SK-N-SH (cell line): ENCODE results near the gene ELOVL4. TPM values are rescaled to one million over a fixed set of nuclear protein-coding genes. Genes with fewer than 3 reads are reported as not detected.

Experiments used
- CTCF ChIA-PET: fragments of 300-600, 350-600 bp; formaldehyde crosslinking; extraction: SDS; loops from one replicate; lab custom pipeline; 2021; lab: Yijun Ruan, JAX
- POLR2A ChIA-PET: fragments of 350-600 bp; sonication (Branson Sonifier 250); formaldehyde crosslinking; extraction: SDS; loops from one replicate; lab custom pipeline; 2020; ENCODE audit warnings: antibody characterized with exemption, inconsistent platforms; lab: Yijun Ruan, JAX
- DNase-seq: peaks from one replicate; pipeline ENCODE4 v3.0.0; 2012
- H2AFZ ChIP-seq: fragments of 200-600 bp; sonication (generic); 2 replicates; pipeline ENCODE4 v1.8.1; 2016; ENCODE audit warnings: antibody characterized with exemption, mild to moderate bottlenecking, low read depth
- H3F3A ChIP-seq: fragments of 200-600 bp; sonication (generic); replicated peaks from 2 replicates; pipeline ENCODE3; 2016; ENCODE audit warnings: antibody characterized with exemption, mild to moderate bottlenecking; ENCODE audit not compliant: insufficient read depth
- H3K27ac ChIP-seq, 2 experiments: fragments of 200-500 bp in 1 of 2; fragments of 200-600 bp in 1 of 2; sonication (Bioruptor generic) in 1 of 2; sonication (generic), shearing (Covaris generic) in 1 of 2; 2 replicates each; pipeline versions ENCODE4 v1.5.1 to v1.6.1; 2014 to 2016; ENCODE audit warnings: low read depth in 2 of 2, inconsistent platforms in 1 of 2, low read length in 1 of 2, mild to moderate bottlenecking in 1 of 2, mixed read lengths in 1 of 2
- H3K27me3 ChIP-seq: fragments of 200-600 bp; sonication (generic), shearing (Covaris generic); 2 replicates; pipeline ENCODE4 v1.6.1; 2016; ENCODE audit warnings: mixed run types; ENCODE audit not compliant: insufficient read depth
- H3K36me3 ChIP-seq, 2 experiments: fragments of 200-500 bp in 1 of 2; fragments of 200-600 bp in 1 of 2; sonication (Bioruptor generic) in 1 of 2; sonication (generic) in 1 of 2; replicated peaks in 1 of 2; 2 replicates each; pipeline versions ENCODE3 to v1.5.1; 2014 to 2016; ENCODE audit warnings: low read length in 1 of 2, mild to moderate bottlenecking in 1 of 2; ENCODE audit not compliant: insufficient read depth in 2 of 2, control insufficient read depth in 1 of 2
- H3K4me1 ChIP-seq, 2 experiments: fragments of 200-500 bp in 1 of 2; fragments of 200-600 bp in 1 of 2; sonication (Bioruptor generic) in 1 of 2; sonication (generic), shearing (Covaris generic) in 1 of 2; 2 replicates each; pipeline versions ENCODE4 v1.5.1 to v1.6.1; 2014 to 2016; ENCODE audit warnings: low read depth in 1 of 2, low read length in 1 of 2, mixed run types in 1 of 2; ENCODE audit not compliant: insufficient read depth in 2 of 2, control insufficient read depth in 1 of 2
- H3K4me2 ChIP-seq: fragments of 200-600 bp; sonication (generic), shearing (Covaris generic); 2 replicates; pipeline ENCODE4 v1.6.1; 2017; ENCODE audit warnings: mixed run types
- H3K4me3 ChIP-seq, 2 experiments: fragments of 200-500 bp in 1 of 2; fragments of 200-600 bp in 1 of 2; sonication (Bioruptor generic) in 1 of 2; sonication (generic), shearing (Covaris generic) in 1 of 2; 2 replicates each; pipeline versions ENCODE4 v1.5.1 to v1.8.1; 2014 to 2016; ENCODE audit warnings: low read depth in 2 of 2, inconsistent platforms in 1 of 2, low read length in 1 of 2, mild to moderate bottlenecking in 1 of 2, mixed read lengths in 1 of 2, moderate library complexity in 1 of 2
- H3K79me2 ChIP-seq: fragments of 200-600 bp; sonication (generic); 2 replicates; pipeline ENCODE4 v1.8.1; 2017; ENCODE audit warnings: mild to moderate bottlenecking; ENCODE audit not compliant: insufficient read depth
- H3K9ac ChIP-seq: fragments of 200-600 bp; sonication (generic); 2 replicates; pipeline ENCODE4 v1.6.1; 2017; ENCODE audit warnings: mixed run types
- H3K9me2 ChIP-seq: fragments of 200-600 bp; sonication (generic); 2 replicates; pipeline ENCODE4 v1.6.1; 2017; ENCODE audit warnings: mixed run types
- H3K9me3 ChIP-seq: fragments of 200-600 bp; sonication (generic); 2 replicates; pipeline ENCODE4 v1.6.1; 2017; ENCODE audit warnings: mixed run types, mild to moderate bottlenecking, moderate library complexity
- H4K20me1 ChIP-seq: fragments of 200-600 bp; sonication (generic); 2 replicates; pipeline ENCODE4 v1.6.1; 2017; ENCODE audit warnings: mild to moderate bottlenecking, mixed run types; ENCODE audit not compliant: insufficient read depth
- CHD2 ChIP-seq: fragments of 150-350 bp; IDR thresholded peaks from 2 replicates; pipeline ENCODE4 v1.6.1; 2018; ENCODE audit warnings: low read length; ENCODE audit not compliant: partially characterized antibody
- CTCF ChIP-seq: fragments of 200-600 bp; sonication (generic); IDR thresholded peaks from 2 replicates; pipeline ENCODE4 v1.6.1; 2017; ENCODE audit warnings: antibody characterized with exemption, mild to moderate bottlenecking, moderate library complexity
- ELF1 ChIP-seq: IDR thresholded peaks from 2 replicates; pipeline ENCODE4 v1.4.0; 2012
- EP300 ChIP-seq, 2 experiments: IDR thresholded peaks; 2 replicates each; pipeline versions ENCODE4 v1.4.0 to v1.6.1; 2012; ENCODE audit warnings: borderline replicate concordance in 1 of 2, low read depth in 1 of 2, low read length in 1 of 2
- FOXJ3 ChIP-seq: sonication (generic); formaldehyde crosslinking; IDR thresholded peaks from 2 replicates; pipeline ENCODE4 v1.5.1; 2020; ENCODE audit warnings: mild to moderate bottlenecking, missing genetic modification reagents
- GABPA ChIP-seq: IDR thresholded peaks from 2 replicates; pipeline ENCODE4 v1.4.0; 2012; ENCODE audit warnings: low read depth, mild to moderate bottlenecking
- JUND ChIP-seq: IDR thresholded peaks from 2 replicates; pipeline ENCODE4 v1.4.0; 2012
- MAX ChIP-seq: IDR thresholded peaks from 2 replicates; pipeline ENCODE4 v1.4.0; 2012; ENCODE audit warnings: low read depth
- MEF2A ChIP-seq: IDR thresholded peaks from 2 replicates; pipeline ENCODE4 v1.4.0; 2012; ENCODE audit warnings: low read depth, borderline replicate concordance
- MXI1 ChIP-seq: IDR thresholded peaks from 2 replicates; pipeline ENCODE4 v1.6.1; 2012; ENCODE audit warnings: mild to moderate bottlenecking, low read depth, low read length, improper control_type of control experiment
- NFIC ChIP-seq: IDR thresholded peaks from 2 replicates; pipeline ENCODE4 v1.4.0; 2012; ENCODE audit warnings: borderline replicate concordance
- POLR2AphosphoS5 ChIP-seq: IDR thresholded peaks from 2 replicates; pipeline ENCODE4 v1.6.1; 2012; ENCODE audit warnings: low read depth, low read length
- REST ChIP-seq: IDR thresholded peaks from 2 replicates; pipeline ENCODE4 v1.6.1; 2012; ENCODE audit warnings: mild to moderate bottlenecking, low read depth, low read length, moderate library complexity
- SIN3A ChIP-seq: IDR thresholded peaks from 2 replicates; pipeline ENCODE4 v1.6.1; 2012; ENCODE audit warnings: low read depth, mild to moderate bottlenecking, low read length, moderate library complexity, borderline replicate concordance
- SMC3 ChIP-seq: IDR thresholded peaks from 2 replicates; pipeline ENCODE4 v1.6.1; 2012; ENCODE audit warnings: low read depth, low read length, improper control_type of control experiment
- TAF1 ChIP-seq: IDR thresholded peaks from 2 replicates; pipeline ENCODE4 v1.6.1; 2012; ENCODE audit warnings: low read depth, mild to moderate bottlenecking, low read length, moderate library complexity, borderline replicate concordance
- TEAD4 ChIP-seq: IDR thresholded peaks from 2 replicates; pipeline ENCODE4 v1.4.0; 2012; ENCODE audit warnings: mild to moderate bottlenecking, borderline replicate concordance; ENCODE audit not compliant: insufficient read depth
- USF1 ChIP-seq: IDR thresholded peaks from 2 replicates; pipeline ENCODE4 v1.4.0; 2012; ENCODE audit warnings: low read depth, borderline replicate concordance
- YY1 ChIP-seq: IDR thresholded peaks from 2 replicates; pipeline ENCODE4 v1.4.0; 2012; ENCODE audit warnings: low read depth, mild to moderate bottlenecking
- ZBTB33 ChIP-seq: IDR thresholded peaks from 2 replicates; pipeline ENCODE4 v1.4.0; 2012; ENCODE audit warnings: low read depth, borderline replicate concordance
- WGBS: methylation state at CpG from one replicate; pipeline ENCODE4 v1.1.6; 2017; ENCODE audit warnings: low lambda C conversion rate; 5-methylcytosine and 5-hydroxymethylcytosine counted together
- polyA plus RNA-seq, 3 experiments: library from polyadenylated mRNA; depleted of rRNA; stranded (reverse); fragments of >200 nt; gene quantifications; 2 replicates each; pipeline ENCODE4 v1.2.3, GENCODE V29; 2012

The ELOVL4 gene
- polyA plus RNA-seq, 1 of the 3 experiments (the other 2 are of a cell fraction), result 1.9 TPM

- no peak; the same call in 1 of the 2 replicates for TF ChIP-seq SIN3A
- no peak for TF ChIP-seq JUND
- peak; percentile 61 for TF ChIP-seq CTCF
- TF ChIP-seq TEAD4, result no peak
- no peak for TF ChIP-seq YY1
- no peak for TF ChIP-seq CHD2
- no peak for TF ChIP-seq GABPA
- TF ChIP-seq POLR2AphosphoS5, result no peak
- TF ChIP-seq, all 33 proteins: peak for 4
Observed at GRCh38 chr6:79946272-79947190, 822 bp downstream of the ELOVL4 start (continued).

GRCh38 chr6:79943133-79943532 is 4.2 kb downstream of the ELOVL4 start:
- Histone ChIP-seq H3K36me3 (peaks cover 0 to 2% of the 10 kb centered on the region in 2 experiments), H3K27me3 (no peaks in the 10 kb centered on the region), H3K4me2 (no peak overlapping the region), H3K4me1 (peaks cover 4 to 17% of the 10 kb centered on the region in 2 experiments; a peak in 3 of 4 replicates), H3F3A (peaks cover 8% of the 10 kb centered on the region), H3K9me2 (no peaks in the 10 kb centered on the region), H3K4me3 (no peak overlapping the region), H3K9me3 (no peaks in the 10 kb centered on the region), H3K27ac (no peak overlapping the region), H2AFZ (no peak overlapping the region), H3K79me2 (peaks cover 29% of the 10 kb centered on the region), H4K20me1 (no peaks in the 10 kb centered on the region), H3K9ac (no peak overlapping the region)
- POLR2A ChIA-PET, result no interaction called here
- CTCF ChIA-PET, result interaction anchor here (2.0 kb wide), 1 partner anchor 150 kb away, joined by 7 read pairs; no protein-coding TSS in a partner anchor
- no peak for DNase-seq
- 97% methylated on average over 1 of the region's 1 CpG for WGBS
- TF ChIP-seq EP300 (IDR thresholded peaks at IDR 0.05; ENCODE audit: borderline replicate concordance in 1 of 2, low read depth in 1 of 2, low read length in 1 of 2) (no peak), MXI1 (no peak), MAX (no peak), ELF1 (no peak), NFIC (no peak), REST (no peak), USF1 (no peak), FOXJ3 (CRISPR knock-in tag) (no peak), MEF2A (no peak), ZBTB33 (no peak), CTCF (no peak), SMC3 (no peak), TAF1 (no peak)
